IMR-90 (cell line): ENCODE measurements around the gene SCAMP2. TPM values are rescaled to one million over a fixed set of nuclear protein-coding genes. Genes with fewer than 3 reads are reported as not detected.

Experiments used
- ATAC-seq: fragments of 200-7000 bp; cut with Tn5 transposase; 2 replicates; pipeline ENCODE4 v1.9.1; 2020; ENCODE audit warnings: low read depth, mild to moderate bottlenecking, moderate library complexity
- BruUV-seq: library from RNA; stranded (reverse); fragments of 400-500 nt; replicated peaks from 2 replicates; lab custom pipeline; 2021; lab: Mats Ljungman, UMichigan
- CTCF ChIA-PET: fragments of 300-600 bp; formaldehyde crosslinking; extraction: SDS; loops from one replicate; lab custom pipeline; 2021; ENCODE audit warnings: antibody characterized with exemption; lab: Yijun Ruan, JAX
- POLR2A ChIA-PET: fragments of 300-600 bp; sonication (Branson Sonifier 250); formaldehyde crosslinking; loops from one replicate; lab custom pipeline; 2022; ENCODE audit warnings: antibody characterized with exemption; ENCODE audit not compliant: unreplicated experiment; lab: Charles Lee
- DNase-seq: peaks from one replicate; pipeline ENCODE4 v3.0.0; 2013
- H2AFZ ChIP-seq: replicated peaks from 2 replicates; pipeline ENCODE3; 2013; ENCODE audit warnings: low read length, mild to moderate bottlenecking; ENCODE audit not compliant: poor library complexity
- H2AK5ac ChIP-seq: 2 replicates; pipeline ENCODE4 v1.6.1; 2013; ENCODE audit warnings: low read depth, low read length, inconsistent platforms
- H2AK9ac ChIP-seq: replicated peaks from 2 replicates; pipeline ENCODE3; 2013; ENCODE audit warnings: mild to moderate bottlenecking, low read depth, low read length, moderate library complexity; ENCODE audit not compliant: poor library complexity
- H2BK120ac ChIP-seq: 2 replicates; pipeline ENCODE4 v1.6.1; 2013; ENCODE audit warnings: low read depth, low read length, inconsistent platforms
- H2BK15ac ChIP-seq: 3 replicates; pipeline ENCODE4 v1.6.1; 2013; ENCODE audit warnings: low read depth, low read length, inconsistent platforms
- H2BK20ac ChIP-seq: 2 replicates; pipeline ENCODE4 v1.6.1; 2013; ENCODE audit warnings: low read depth, mild to moderate bottlenecking, inconsistent platforms, low read length, moderate library complexity
- H2BK5ac ChIP-seq: 2 replicates; pipeline ENCODE4 v1.6.1; 2013; ENCODE audit warnings: mild to moderate bottlenecking, low read depth, low read length, inconsistent platforms; ENCODE audit not compliant: poor library complexity, severe bottlenecking
- H3K14ac ChIP-seq: replicated peaks from 2 replicates; pipeline ENCODE4 v1.6.1; 2013; ENCODE audit warnings: low read depth, low read length, inconsistent platforms
- H3K18ac ChIP-seq: 2 replicates; pipeline ENCODE4 v1.6.1; 2013; ENCODE audit warnings: low read depth, low read length, control low read depth
- H3K23ac ChIP-seq: 2 replicates; pipeline ENCODE4 v1.6.1; 2013; ENCODE audit warnings: low read depth, low read length, inconsistent platforms
- H3K27ac ChIP-seq: 2 replicates; pipeline ENCODE4 v1.5.1; 2013; ENCODE audit warnings: mild to moderate bottlenecking, control low read depth, low read length; ENCODE audit not compliant: insufficient read depth
- H3K27me3 ChIP-seq: 2 replicates; pipeline ENCODE4 v1.6.1; 2013; ENCODE audit warnings: low read length; ENCODE audit not compliant: control insufficient read depth, insufficient read depth
- H3K36me3 ChIP-seq: 2 replicates; pipeline ENCODE4 v1.6.1; 2013; ENCODE audit warnings: low read length, mixed read lengths; ENCODE audit not compliant: control insufficient read depth, insufficient read depth
- H3K4ac ChIP-seq: 2 replicates; pipeline ENCODE4 v1.6.1; 2013; ENCODE audit warnings: low read depth, low read length, inconsistent platforms
- H3K4me1 ChIP-seq: 2 replicates; pipeline ENCODE4 v1.6.1; 2013; ENCODE audit warnings: low read length, mixed read lengths; ENCODE audit not compliant: control insufficient read depth, insufficient read depth
- H3K4me2 ChIP-seq: 2 replicates; pipeline ENCODE4 v1.6.1; 2013; ENCODE audit warnings: low read depth, mild to moderate bottlenecking, control low read depth, low read length, moderate library complexity
- H3K4me3 ChIP-seq: 2 replicates; pipeline ENCODE4 v1.5.1; 2013; ENCODE audit warnings: low read depth, mild to moderate bottlenecking, control low read depth, low read length, moderate library complexity; ENCODE audit not compliant: insufficient read depth
- H3K56ac ChIP-seq: 2 replicates; pipeline ENCODE4 v1.6.1; 2013; ENCODE audit warnings: low read length, inconsistent platforms; ENCODE audit not compliant: insufficient read depth; ENCODE audit errors: extremely low read depth
- H3K79me1 ChIP-seq, 2 experiments: 2 replicates each; pipeline ENCODE4 v1.6.1; 2013; ENCODE audit warnings: low read length in 2 of 2, inconsistent platforms in 1 of 2, low read depth in 1 of 2
- H3K9ac ChIP-seq: 2 replicates; pipeline ENCODE4 v1.6.1; 2013; ENCODE audit warnings: low read depth, low read length, control low read depth
- H3K9me1 ChIP-seq: 2 replicates; pipeline ENCODE4 v1.6.1; 2013; ENCODE audit warnings: low read length, inconsistent platforms; ENCODE audit not compliant: insufficient read depth
- H3K9me3 ChIP-seq: 2 replicates; pipeline ENCODE4 v1.6.1; 2013; ENCODE audit warnings: low read length; ENCODE audit not compliant: control insufficient read depth, insufficient read depth
- H4K20me1 ChIP-seq: 2 replicates; pipeline ENCODE4 v1.6.1; 2013; ENCODE audit warnings: low read length, inconsistent platforms; ENCODE audit not compliant: insufficient read depth
- H4K5ac ChIP-seq: 2 replicates; pipeline ENCODE4 v1.6.1; 2013; ENCODE audit warnings: mild to moderate bottlenecking, low read depth, low read length, control low read depth
- H4K8ac ChIP-seq, 2 experiments: 2 replicates each; pipeline ENCODE4 v1.6.1; 2013; ENCODE audit warnings: low read depth in 2 of 2, low read length in 2 of 2, control low read depth in 1 of 2, inconsistent platforms in 1 of 2
- H4K91ac ChIP-seq: 2 replicates; pipeline ENCODE4 v1.6.1; 2013; ENCODE audit warnings: low read depth, low read length, inconsistent platforms; ENCODE audit not compliant: insufficient read depth
- CHD1 ChIP-seq: IDR thresholded peaks from 2 replicates; pipeline ENCODE4 v1.6.1; 2012; ENCODE audit warnings: low read depth, low read length, improper control_type of control experiment
- NFE2L2 ChIP-seq: fragments of 150-350 bp; IDR thresholded peaks from 2 replicates; pipeline ENCODE4 v1.6.1; 2016; ENCODE audit warnings: low read depth, mild to moderate bottlenecking, low read length
- RAD21 ChIP-seq: IDR thresholded peaks from 2 replicates; pipeline ENCODE4 v1.6.1; 2012; ENCODE audit warnings: low read length, improper control_type of control experiment
- USF2 ChIP-seq: fragments of 150-350 bp; IDR thresholded peaks from 2 replicates; pipeline ENCODE4 v1.6.1; 2017; ENCODE audit warnings: mild to moderate bottlenecking, antibody characterized with exemption, low read length, low read depth
- WGBS, 2 experiments: methylation state at CpG; one replicate each; pipeline versions ENCODE4 v1.1.5 to v1.1.7; 2013; ENCODE audit warnings: missing lambda C conversion rate in 2 of 2; ENCODE audit not compliant: insufficient read length in 1 of 2; ENCODE audit errors: extremely low coverage in 2 of 2; 5-methylcytosine and 5-hydroxymethylcytosine counted together
- dilution Hi-C: fragments of 300-500 bp; cut with HindIII; formaldehyde crosslinking; loops from one replicate; pipeline ENCODE4 v1.14.3; 2018; ENCODE audit warnings: low sequenced_read_pairs; ENCODE audit not compliant: unreplicated experiment
- in situ Hi-C: fragments of 300-500 bp; cut with MboI; formaldehyde crosslinking; loops from 3 replicates; pipeline ENCODE4 v1.14.3; 2019; ENCODE audit warnings: low sequenced_read_pairs, inconsistent platforms, mixed read lengths
- intact Hi-C: fragments of 100-400 bp; cut with micrococcal nuclease; formaldehyde crosslinking; loops from 2 replicates; pipeline ENCODE4 v1.10.0; 2022
- polyA plus RNA-seq, 3 experiments: library from polyadenylated mRNA; depleted of rRNA; stranded (reverse); fragments of >200 nt; gene quantifications; 2 replicates each; pipeline ENCODE4 v1.2.3, GENCODE V29; 2012; ENCODE audit warnings: low replicate concordance in 1 of 3
- total RNA-seq: library from RNA; depleted of rRNA; stranded (reverse); fragments of >200 nt; gene quantifications from 2 replicates; pipeline ENCODE4 v1.2.3, GENCODE V29; 2012

SCAMP2 gene
- total and polyA plus RNA-seq, 2 of the 4 experiments (the other 2 are of a cell fraction), result 25.8 to 111 TPM

GRCh38 chr15:74907163-74907870 is 34.2 kb upstream of the SCAMP2 start:
- Histone ChIP-seq H3K4me2 (peak overlapping the region; percentile 85), H3K14ac (peak overlapping the region; percentile 100), H3K4me3 (peak overlapping the region; percentile 89), H3K9me3 (no peaks in the 10 kb centered on the region), H3K23ac (peak overlapping the region; percentile 95), H3K18ac (peak overlapping the region; percentile 92; the same call in 1 of the 2 replicates), H3K36me3 (peaks cover 22% of the 10 kb centered on the region), H3K4me1 (peaks cover 11% of the 10 kb centered on the region), H3K79me1 (peaks cover 23 to 45% of the 10 kb centered on the region in 2 experiments), H3K27me3 (no peaks in the 10 kb centered on the region), H3K9ac (peak overlapping the region; percentile 97), H2AFZ (peak overlapping the region; percentile 97), H2BK5ac (peak overlapping the region; percentile 77), H2BK120ac (peak overlapping the region; percentile 85), H2AK9ac (peak overlapping the region; percentile 86), H3K9me1 (peaks cover 4% of the 10 kb centered on the region), H3K56ac (peak overlapping the region; percentile 89), H3K4ac (peak overlapping the region; percentile 100), H4K91ac (peak overlapping the region; percentile 95), H2BK15ac (peak overlapping the region; percentile 55; the same call in 1 of the 3 replicates), H4K8ac (peak overlapping the region; percentile 96 to 100), H2BK20ac (0 out of 2 replicates have a peak overlapping the region, but pooled peaks have one; percentile 67), H2AK5ac (peak overlapping the region; percentile 22; the same call in 1 of the 2 replicates), H4K5ac (peak overlapping the region; percentile 99), H4K20me1 (peaks cover 10% of the 10 kb centered on the region), H3K27ac (peak overlapping the region; percentile 90)
- DNase-seq (no peak), ATAC-seq (peak; percentile 5)
- WGBS, 2 experiments, result no CpG with 5 or more reads among the region's 8 CpGs
- POLR2A ChIA-PET, result interaction anchor here (0.6 kb wide), 1 partner anchor 11 kb away, joined by 3 read pairs; no protein-coding TSS in a partner anchor
- dilution Hi-C loops (no loop called here), intact Hi-C loops (loop anchor here (5.0 kb wide), 1 partner anchor 65 kb away; the partner anchor contains the start of gene ULK3), in situ Hi-C loops (no loop called here)
- no TSS peak for BruUV-seq
- TF ChIP-seq USF2 (no peak), RAD21 (no peak), CHD1 (no peak), NFE2L2 (no peak)
- CTCF ChIA-PET, result no interaction called here
